H9 (cell line): ENCODE measurements around the gene B4GAT1. TPM values are rescaled to one million over a fixed set of nuclear protein-coding genes. Genes with fewer than 3 reads are reported as not detected.

Source experiments
- DNase-seq: peaks from one replicate; pipeline ENCODE4 v3.0.0-alpha.2; 2017
- H2AFZ ChIP-seq: one replicate; pipeline ENCODE4 v1.6.1; 2013; ENCODE audit warnings: mild to moderate bottlenecking, low read length, control low read depth, moderate library complexity
- H2AK5ac ChIP-seq: 2 replicates; pipeline ENCODE4 v1.6.1; 2013; ENCODE audit warnings: low read length, control low read depth, mixed read lengths; ENCODE audit not compliant: insufficient read length
- H2BK120ac ChIP-seq: one replicate; pipeline ENCODE4 v1.6.1; 2013; ENCODE audit warnings: low read depth, mild to moderate bottlenecking, low read length, control low read depth, inconsistent platforms; ENCODE audit not compliant: poor library complexity, severe bottlenecking
- H2BK12ac ChIP-seq: 2 replicates; pipeline ENCODE4 v1.6.1; 2013; ENCODE audit warnings: low read length, control low read depth, mixed read lengths, low read depth; ENCODE audit not compliant: insufficient read length
- H2BK15ac ChIP-seq: 2 replicates; pipeline ENCODE4 v1.6.1; 2013; ENCODE audit warnings: low read depth, low read length, control low read depth
- H2BK20ac ChIP-seq: one replicate; pipeline ENCODE4 v1.6.1; 2013; ENCODE audit warnings: low read depth, mild to moderate bottlenecking, low read length, control low read depth, inconsistent platforms; ENCODE audit not compliant: poor library complexity, severe bottlenecking
- H2BK5ac ChIP-seq: 2 replicates; pipeline ENCODE4 v1.6.1; 2013; ENCODE audit warnings: low read length, control low read depth, mixed read lengths; ENCODE audit not compliant: insufficient read length
- H3K14ac ChIP-seq: 2 replicates; pipeline ENCODE4 v1.6.1; 2013; ENCODE audit warnings: low read length, control low read depth; ENCODE audit not compliant: insufficient read depth
- H3K18ac ChIP-seq: 2 replicates; pipeline ENCODE4 v1.6.1; 2013; ENCODE audit warnings: low read depth, mild to moderate bottlenecking, mixed read lengths, low read length, control low read depth; ENCODE audit not compliant: insufficient read length
- H3K23ac ChIP-seq: 2 replicates; pipeline ENCODE4 v1.6.1; 2013; ENCODE audit warnings: low read length, control low read depth, mixed read lengths, low read depth; ENCODE audit not compliant: insufficient read length
- H3K23me2 ChIP-seq: 2 replicates; pipeline ENCODE4 v1.6.1; 2013; ENCODE audit warnings: low read depth, mild to moderate bottlenecking, mixed read lengths, low read length, control low read depth; ENCODE audit not compliant: insufficient read length, poor library complexity, severe bottlenecking
- H3K27ac ChIP-seq: 2 replicates; pipeline ENCODE4 v1.5.1; 2013; ENCODE audit warnings: low read length, control low read depth, mixed read lengths, low read depth; ENCODE audit not compliant: insufficient read length
- H3K27me3 ChIP-seq: 2 replicates; pipeline ENCODE4 v1.6.1; 2013; ENCODE audit warnings: low read length, control low read depth, inconsistent platforms; ENCODE audit not compliant: insufficient read depth
- H3K4ac ChIP-seq: 2 replicates; pipeline ENCODE4 v1.6.1; 2013; ENCODE audit warnings: low read depth, mild to moderate bottlenecking, control low read depth, inconsistent platforms, low read length, moderate library complexity
- H3K4me1 ChIP-seq: 2 replicates; pipeline ENCODE4 v1.6.1; 2013; ENCODE audit warnings: low read length, control low read depth, inconsistent platforms; ENCODE audit not compliant: insufficient read depth
- H3K4me2 ChIP-seq: 2 replicates; pipeline ENCODE4 v1.6.1; 2013; ENCODE audit warnings: low read length, control low read depth, mixed read lengths; ENCODE audit not compliant: insufficient read length, insufficient read depth
- H3K56ac ChIP-seq: 2 replicates; pipeline ENCODE4 v1.6.1; 2013; ENCODE audit warnings: low read depth, mild to moderate bottlenecking, mixed read lengths, low read length, control low read depth; ENCODE audit not compliant: insufficient read length
- H3K79me1 ChIP-seq: 2 replicates; pipeline ENCODE4 v1.6.1; 2013; ENCODE audit warnings: low read depth, mild to moderate bottlenecking, moderate library complexity, low read length, control low read depth, inconsistent platforms; ENCODE audit not compliant: insufficient read depth, poor library complexity, severe bottlenecking
- H3K79me2 ChIP-seq: 2 replicates; pipeline ENCODE4 v1.6.1; 2013; ENCODE audit warnings: low read length, control low read depth, inconsistent platforms; ENCODE audit not compliant: insufficient read depth
- H3K9ac ChIP-seq: 2 replicates; pipeline ENCODE4 v1.6.1; 2013; ENCODE audit warnings: low read length, control low read depth, mixed read lengths; ENCODE audit not compliant: insufficient read length; ENCODE audit errors: extremely low read depth
- H3K9me3 ChIP-seq: one replicate; pipeline ENCODE4 v1.6.1; 2013; ENCODE audit warnings: low read depth, low read length, inconsistent platforms; ENCODE audit not compliant: control insufficient read depth
- H3T11ph ChIP-seq: one replicate; pipeline ENCODE4 v1.6.1; 2013; ENCODE audit warnings: mild to moderate bottlenecking, low read length, control low read depth, inconsistent platforms
- H4K20me1 ChIP-seq: one replicate; pipeline ENCODE4 v1.6.1; 2013; ENCODE audit not compliant: control insufficient read depth, insufficient read length, insufficient read depth
- H4K5ac ChIP-seq: 2 replicates; pipeline ENCODE4 v1.6.1; 2013; ENCODE audit warnings: low read depth, mild to moderate bottlenecking, mixed read lengths, low read length, control low read depth; ENCODE audit not compliant: insufficient read length
- H4K8ac ChIP-seq: replicated peaks from 2 replicates; pipeline ENCODE4 v1.6.1; 2013; ENCODE audit warnings: low read length, control low read depth, mixed read lengths, low read depth; ENCODE audit not compliant: insufficient read length
- H4K91ac ChIP-seq: 2 replicates; pipeline ENCODE4 v1.6.1; 2013; ENCODE audit warnings: low read depth, mild to moderate bottlenecking, moderate library complexity, mixed read lengths, low read length, control low read depth; ENCODE audit not compliant: insufficient read length
- H3K27ac Mint-ChIP-seq, 3 experiments: 2 replicates in 2 of 3; 3 replicates in 1 of 3; pipeline ENCODE4 v1.8.0; 2020 to 2021; ENCODE audit warnings: mixed read lengths in 3 of 3, mild to moderate bottlenecking in 1 of 3, moderate library complexity in 1 of 3
- H3K27me3 Mint-ChIP-seq: 2 replicates; pipeline ENCODE4 v1.8.0; 2021; ENCODE audit warnings: low read depth, mild to moderate bottlenecking, moderate library complexity, mixed read lengths
- H3K36me3 Mint-ChIP-seq, 3 experiments: 2 replicates in 2 of 3; 3 replicates in 1 of 3; pipeline ENCODE4 v1.8.0; 2020 to 2021; ENCODE audit warnings: low read depth in 3 of 3, mixed read lengths in 3 of 3; ENCODE audit not compliant: insufficient read depth in 1 of 3
- H3K4me1 Mint-ChIP-seq, 2 experiments: 2 replicates each; pipeline ENCODE4 v1.8.0; 2020; ENCODE audit warnings: mixed read lengths in 2 of 2
- H3K4me3 Mint-ChIP-seq, 2 experiments: 2 replicates in 1 of 2; 3 replicates in 1 of 2; pipeline ENCODE4 v1.8.0; 2020 to 2021; ENCODE audit warnings: mild to moderate bottlenecking in 2 of 2, mixed read lengths in 2 of 2, moderate library complexity in 1 of 2
- H3K9me3 Mint-ChIP-seq, 2 experiments: 2 replicates in 1 of 2; 3 replicates in 1 of 2; pipeline ENCODE4 v1.8.0; 2020; ENCODE audit warnings: mild to moderate bottlenecking in 2 of 2, mixed read lengths in 2 of 2, moderate library complexity in 1 of 2
- WGBS: extraction: QIAGEN DNeasy Blood & Tissue Kit; methylation state at CpG from one replicate; pipeline ENCODE4 v1.1.7; 2013; ENCODE audit warnings: missing lambda C conversion rate, low lambda C conversion rate, mixed read lengths; ENCODE audit not compliant: insufficient read length; ENCODE audit errors: extremely low coverage; 5-methylcytosine and 5-hydroxymethylcytosine counted together
- total RNA-seq: library from RNA; stranded (reverse); gene quantifications from 2 replicates; pipeline ENCODE4 v1.2.1, GENCODE V29; 2021
- TF ChIP-seq, protein P1 (sequence below): fragments of 200-600 bp; sonication (generic); conservative IDR thresholded peaks from 3 replicates; pipeline ENCODE4 v1.8.0; 2021; ENCODE audit warnings: antibody characterized with exemption, mild to moderate bottlenecking

B4GAT1 gene
- total RNA-seq, 1 experiment from 2014 or later = 24.3 TPM

DNA sequence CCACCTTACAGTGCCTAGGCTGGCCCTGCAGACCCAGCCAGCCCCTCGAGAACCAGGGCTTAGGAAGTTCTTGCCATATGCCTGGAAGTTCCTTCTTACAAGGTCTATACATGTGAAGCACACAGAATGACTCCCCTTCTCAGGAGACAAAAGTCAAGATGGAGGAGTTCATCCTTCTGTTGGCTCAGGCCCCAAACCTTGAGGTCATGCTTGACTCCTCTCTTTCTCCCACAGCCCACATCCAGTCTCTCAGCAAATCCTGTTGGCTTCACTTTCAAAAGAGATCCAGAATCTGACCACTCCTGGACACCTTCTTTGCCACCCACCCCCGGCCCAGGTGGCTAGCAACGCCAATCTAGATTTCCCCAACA lies 28.8 kb downstream of the B4GAT1 start:
- H3K4me3 Mint-ChIP-seq = peak overlapping the region in 1 of 2 experiments; percentile 39; a peak in 1 of 5 replicates

More for the DNA sequence above, 28.8 kb downstream of the B4GAT1 start:
- Histone ChIP-seq H2BK5ac (no peak overlapping the region), H3K23me2 (no peaks in the 10 kb centered on the region), H3K14ac (no peak overlapping the region), H4K8ac (no peak overlapping the region), H3K18ac (no peak overlapping the region), H3K27ac (no peak overlapping the region), H3K4me1 (peaks cover 2% of the 10 kb centered on the region; the same call in 1 of the 2 replicates), H3K4me2 (no peak overlapping the region), H2AFZ (no peak overlapping the region), H2BK20ac (no peak overlapping the region), H3K4ac (no peak overlapping the region), H4K20me1 (no peaks in the 10 kb centered on the region), H2BK15ac (no peak overlapping the region), H3T11ph (no peak overlapping the region), H3K23ac (no peak overlapping the region), H2BK12ac (no peak overlapping the region), H4K91ac (no peak overlapping the region), H2AK5ac (no peak overlapping the region), H3K9me3 (no peaks in the 10 kb centered on the region), H2BK120ac (no peak overlapping the region), H3K79me2 (no peaks in the 10 kb centered on the region), H3K9ac (no peak overlapping the region), H3K56ac (no peak overlapping the region), H3K79me1 (no peaks in the 10 kb centered on the region), H4K5ac (no peak overlapping the region), H3K27me3 (no peaks in the 10 kb centered on the region)
- H3K27ac Mint-ChIP-seq = no peak overlapping the region
- TF ChIP-seq, protein P1, sequence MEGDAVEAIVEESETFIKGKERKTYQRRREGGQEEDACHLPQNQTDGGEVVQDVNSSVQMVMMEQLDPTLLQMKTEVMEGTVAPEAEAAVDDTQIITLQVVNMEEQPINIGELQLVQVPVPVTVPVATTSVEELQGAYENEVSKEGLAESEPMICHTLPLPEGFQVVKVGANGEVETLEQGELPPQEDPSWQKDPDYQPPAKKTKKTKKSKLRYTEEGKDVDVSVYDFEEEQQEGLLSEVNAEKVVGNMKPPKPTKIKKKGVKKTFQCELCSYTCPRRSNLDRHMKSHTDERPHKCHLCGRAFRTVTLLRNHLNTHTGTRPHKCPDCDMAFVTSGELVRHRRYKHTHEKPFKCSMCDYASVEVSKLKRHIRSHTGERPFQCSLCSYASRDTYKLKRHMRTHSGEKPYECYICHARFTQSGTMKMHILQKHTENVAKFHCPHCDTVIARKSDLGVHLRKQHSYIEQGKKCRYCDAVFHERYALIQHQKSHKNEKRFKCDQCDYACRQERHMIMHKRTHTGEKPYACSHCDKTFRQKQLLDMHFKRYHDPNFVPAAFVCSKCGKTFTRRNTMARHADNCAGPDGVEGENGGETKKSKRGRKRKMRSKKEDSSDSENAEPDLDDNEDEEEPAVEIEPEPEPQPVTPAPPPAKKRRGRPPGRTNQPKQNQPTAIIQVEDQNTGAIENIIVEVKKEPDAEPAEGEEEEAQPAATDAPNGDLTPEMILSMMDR = no peak
- H3K36me3 Mint-ChIP-seq = peaks cover 8 to 18% (median 16%) of the 10 kb centered on the region in 3 experiments
- DNase-seq = no peak
- peaks cover 29% of the 10 kb centered on the region for H3K27me3 Mint-ChIP-seq
- no CpG with 5 or more reads among the region's 3 CpGs for WGBS
- H3K9me3 Mint-ChIP-seq = peaks cover 14 to 20% of the 10 kb centered on the region in 2 experiments
- peaks cover 22 to 30% of the 10 kb centered on the region in 2 experiments for H3K4me1 Mint-ChIP-seq
